WTC11 (cell line): ENCODE measurements around the gene CCDC201. TPM values are rescaled to one million over a fixed set of nuclear protein-coding genes. Genes with fewer than 3 reads are reported as not detected.
"Not testable (repeated sequence)": the region's sequence is repeated elsewhere in the genome, so short reads cannot be mapped to it uniquely, and the experiment has no call there.

Experiments
- ATAC-seq: fragments of 200-7000 bp; cut with Tn5 transposase; 2 replicates; pipeline ENCODE4 v1.10.0; 2021; ENCODE audit warnings: mild to moderate bottlenecking, moderate library complexity
- CTCF ChIA-PET: fragments of 300-600 bp; sonication (Branson Sonifier 250); formaldehyde crosslinking; loops from one replicate; lab custom pipeline; 2021; ENCODE audit warnings: antibody characterized with exemption; lab: Charles Lee
- POLR2A ChIA-PET: fragments of 350-600 bp; sonication (Branson Sonifier 250); formaldehyde crosslinking; loops from one replicate; lab custom pipeline; 2021; ENCODE audit warnings: antibody characterized with exemption; lab: Charles Lee
- DNase-seq: peaks from one replicate; pipeline ENCODE4 v3.0.0; 2021; ENCODE audit warnings: low spot score
- H3K27ac Mint-ChIP-seq: 2 replicates; pipeline ENCODE4 v1.8.0; 2021; ENCODE audit warnings: mixed read lengths
- H3K27me3 Mint-ChIP-seq: 2 replicates; pipeline ENCODE4 v1.8.0; 2021; ENCODE audit warnings: low read depth, mild to moderate bottlenecking, moderate library complexity, mixed read lengths
- H3K36me3 Mint-ChIP-seq: 2 replicates; pipeline ENCODE4 v1.8.0; 2021; ENCODE audit warnings: mixed read lengths
- H3K4me1 Mint-ChIP-seq: 2 replicates; pipeline ENCODE4 v1.8.0; 2022; ENCODE audit warnings: mixed read lengths
- H3K4me3 Mint-ChIP-seq: 2 replicates; pipeline ENCODE4 v1.8.0; 2021; ENCODE audit warnings: mild to moderate bottlenecking, moderate library complexity, mixed read lengths
- H3K9me3 Mint-ChIP-seq: 2 replicates; pipeline ENCODE4 v1.8.0; 2021; ENCODE audit warnings: mixed read lengths
- total RNA-seq: library from RNA; stranded (reverse); gene quantifications from 3 replicates; pipeline ENCODE4 v1.2.3, GENCODE V29; 2021

The CCDC201 gene
- total RNA-seq, 1 experiment from 2014 or later, result not detected

DNA sequence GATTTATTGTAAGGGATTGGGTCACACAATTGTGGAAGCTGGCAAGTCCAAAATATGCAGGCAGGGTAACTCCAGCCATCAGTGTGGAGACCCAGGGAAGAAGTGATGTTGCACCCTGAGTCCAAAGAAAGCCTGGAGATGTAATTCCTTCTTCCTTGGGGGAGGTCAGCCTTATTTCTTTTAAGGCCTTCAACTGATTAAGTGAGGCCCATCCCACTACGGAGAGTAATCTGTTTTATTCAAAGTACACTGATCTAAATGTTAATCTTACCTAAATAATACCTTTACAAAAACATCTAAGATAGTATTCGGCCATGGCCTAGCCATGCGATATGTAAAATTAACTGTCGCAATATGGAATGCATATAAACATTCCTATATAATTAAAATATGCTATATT lies 16.0 kb downstream of the CCDC201 start:
- H3K27me3 Mint-ChIP-seq, CTCF ChIA-PET, H3K4me1 Mint-ChIP-seq, POLR2A ChIA-PET, H3K9me3 Mint-ChIP-seq, H3K36me3 Mint-ChIP-seq, H3K27ac Mint-ChIP-seq, H3K4me3 Mint-ChIP-seq, ATAC-seq, DNase-seq: not testable (repeated sequence)

DNA sequence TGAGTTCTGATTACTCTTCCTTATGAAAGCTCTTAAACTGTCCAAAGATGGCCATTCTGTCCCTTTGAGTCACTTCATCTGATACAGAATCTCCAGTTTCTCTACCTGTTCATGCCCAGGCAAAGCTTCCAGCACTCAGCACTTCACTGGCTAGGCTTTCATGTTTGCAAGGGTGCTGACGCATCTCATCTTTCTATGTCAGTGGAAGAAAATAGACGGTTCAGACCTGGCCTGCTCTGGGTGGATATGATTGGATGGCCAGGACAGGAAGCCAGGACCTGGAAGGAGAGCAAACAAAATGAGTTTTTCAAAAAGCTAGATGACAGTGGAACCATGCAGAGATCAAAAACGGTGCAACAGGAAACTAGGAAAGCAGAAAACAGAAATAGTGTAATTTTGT lies 17.2 kb downstream of the CCDC201 start:
- not testable (repeated sequence) for ATAC-seq, H3K27ac Mint-ChIP-seq
- CTCF ChIA-PET, result interaction anchor here (2.1 kb wide), 1 partner anchor 8 kb away, joined by 6 read pairs; no protein-coding TSS in a partner anchor

DNA sequence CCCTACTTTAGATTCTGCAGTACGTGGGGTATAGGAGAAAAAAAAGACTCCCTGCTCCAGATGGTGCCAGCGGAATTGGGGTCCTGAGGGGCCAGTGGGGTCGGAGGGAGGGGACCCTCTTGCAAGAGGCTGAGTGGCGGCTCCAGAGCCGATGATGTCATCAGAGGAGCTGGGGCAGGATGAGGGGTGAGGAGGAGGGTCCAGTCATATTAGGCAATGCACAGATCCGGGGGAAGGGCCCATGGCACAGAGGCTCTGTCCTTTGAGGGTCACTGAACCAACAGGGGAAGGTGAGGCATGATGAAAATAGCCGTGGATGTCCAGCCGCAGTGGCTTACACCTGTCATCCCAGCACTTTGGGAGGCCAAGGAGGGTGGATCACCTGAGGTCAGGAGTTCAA lies 19.4 kb downstream of the CCDC201 start:
- H3K27ac Mint-ChIP-seq, H3K4me1 Mint-ChIP-seq, POLR2A ChIA-PET, H3K27me3 Mint-ChIP-seq, ATAC-seq, H3K36me3 Mint-ChIP-seq, H3K9me3 Mint-ChIP-seq, H3K4me3 Mint-ChIP-seq, DNase-seq: not testable (repeated sequence)
- CTCF ChIA-PET, result interaction anchor here (1.4 kb wide), 1 partner anchor 190 kb away, joined by 7 read pairs; no protein-coding TSS in a partner anchor

More for the DNA sequence above, 17.2 kb downstream of the CCDC201 start:
- H3K4me1 Mint-ChIP-seq, H3K9me3 Mint-ChIP-seq, H3K27me3 Mint-ChIP-seq, H3K36me3 Mint-ChIP-seq, H3K4me3 Mint-ChIP-seq, DNase-seq, POLR2A ChIA-PET: not testable (repeated sequence)

- H3K36me3 Mint-ChIP-seq, H3K27ac Mint-ChIP-seq, H3K4me1 Mint-ChIP-seq, H3K4me3 Mint-ChIP-seq, POLR2A ChIA-PET, DNase-seq, H3K9me3 Mint-ChIP-seq, H3K27me3 Mint-ChIP-seq, ATAC-seq, CTCF ChIA-PET: not testable (repeated sequence)
Observed at GRCh38 chr7:45852984-45853383, 19.9 kb downstream of the CCDC201 start.

DNA sequence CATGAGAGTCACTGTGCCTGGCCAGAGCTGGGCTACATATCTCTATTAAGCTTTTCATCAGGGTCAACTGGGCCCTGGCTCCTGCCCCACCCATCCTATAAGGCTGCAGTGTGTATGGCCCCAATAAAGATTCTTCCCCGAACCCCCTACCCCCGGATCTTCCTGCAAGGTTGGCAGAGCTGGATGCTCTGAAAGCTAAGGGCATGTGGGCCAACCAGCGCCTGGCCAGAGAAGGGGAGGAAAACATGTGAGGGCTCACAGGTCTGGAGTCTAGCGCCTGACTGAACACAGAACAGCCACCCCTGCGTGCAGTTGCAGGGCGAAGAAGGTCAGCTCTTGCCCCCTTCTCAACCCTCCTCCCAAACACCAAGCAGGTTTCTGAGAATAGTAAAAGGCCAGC lies 24.1 kb downstream of the CCDC201 start:
- DNase-seq, H3K4me3 Mint-ChIP-seq, H3K36me3 Mint-ChIP-seq, H3K9me3 Mint-ChIP-seq, POLR2A ChIA-PET, H3K27ac Mint-ChIP-seq, ATAC-seq, H3K27me3 Mint-ChIP-seq, CTCF ChIA-PET, H3K4me1 Mint-ChIP-seq: not testable (repeated sequence)

- H3K4me1 Mint-ChIP-seq, H3K27ac Mint-ChIP-seq, CTCF ChIA-PET, H3K27me3 Mint-ChIP-seq, H3K9me3 Mint-ChIP-seq, H3K36me3 Mint-ChIP-seq, ATAC-seq, POLR2A ChIA-PET, DNase-seq, H3K4me3 Mint-ChIP-seq: not testable (repeated sequence)
Observed at GRCh38 chr7:45846536-45846935, 26.3 kb downstream of the CCDC201 start.

- CTCF ChIA-PET, H3K4me1 Mint-ChIP-seq, POLR2A ChIA-PET, H3K27ac Mint-ChIP-seq, DNase-seq, H3K27me3 Mint-ChIP-seq, ATAC-seq, H3K36me3 Mint-ChIP-seq, H3K4me3 Mint-ChIP-seq, H3K9me3 Mint-ChIP-seq: not testable (repeated sequence)
Observed at GRCh38 chr7:45841926-45842717, 30.8 kb downstream of the CCDC201 start.

DNA sequence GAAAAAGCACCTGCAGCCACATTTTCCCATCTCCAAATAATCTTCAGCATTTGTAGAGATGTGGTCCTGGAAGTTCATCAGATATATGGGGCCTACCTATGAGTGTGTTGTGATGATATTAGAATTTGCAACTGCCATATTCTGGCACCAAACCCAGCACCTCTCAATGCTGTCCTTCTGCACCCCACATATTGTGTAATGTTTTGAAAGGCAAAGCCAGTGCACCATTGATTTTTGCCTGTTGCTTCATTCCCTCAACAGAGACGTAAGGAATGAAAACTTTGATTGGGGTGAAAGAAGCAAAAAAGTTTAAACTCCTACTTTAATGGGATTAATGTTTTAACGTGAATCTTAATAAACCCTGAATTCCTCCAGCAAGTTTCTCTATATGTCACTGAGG lies 34.0 kb downstream of the CCDC201 start:
- H3K27me3 Mint-ChIP-seq, H3K4me3 Mint-ChIP-seq, H3K27ac Mint-ChIP-seq, H3K36me3 Mint-ChIP-seq, ATAC-seq, H3K4me1 Mint-ChIP-seq, DNase-seq, CTCF ChIA-PET, POLR2A ChIA-PET, H3K9me3 Mint-ChIP-seq: not testable (repeated sequence)

- DNase-seq, H3K4me1 Mint-ChIP-seq, H3K9me3 Mint-ChIP-seq, H3K36me3 Mint-ChIP-seq, ATAC-seq, H3K27me3 Mint-ChIP-seq, CTCF ChIA-PET, H3K4me3 Mint-ChIP-seq, H3K27ac Mint-ChIP-seq, POLR2A ChIA-PET: not testable (repeated sequence)
Observed at GRCh38 chr7:45832433-45833177, 40.3 kb downstream of the CCDC201 start.

GRCh38 chr7:45829846-45830245 lies 43.0 kb downstream of the CCDC201 start:
- CTCF ChIA-PET, DNase-seq, H3K4me1 Mint-ChIP-seq, POLR2A ChIA-PET, H3K27ac Mint-ChIP-seq, H3K9me3 Mint-ChIP-seq, H3K27me3 Mint-ChIP-seq, H3K4me3 Mint-ChIP-seq, H3K36me3 Mint-ChIP-seq, ATAC-seq: not testable (repeated sequence)

GRCh38 chr7:45827731-45828130 lies 45.2 kb downstream of the CCDC201 start:
- H3K27ac Mint-ChIP-seq, CTCF ChIA-PET, DNase-seq, H3K9me3 Mint-ChIP-seq, POLR2A ChIA-PET, H3K4me1 Mint-ChIP-seq, H3K4me3 Mint-ChIP-seq, H3K27me3 Mint-ChIP-seq, H3K36me3 Mint-ChIP-seq, ATAC-seq: not testable (repeated sequence)

GRCh38 chr7:45826550-45826949 lies 46.3 kb downstream of the CCDC201 start:
- DNase-seq, POLR2A ChIA-PET, H3K36me3 Mint-ChIP-seq, H3K27ac Mint-ChIP-seq, H3K9me3 Mint-ChIP-seq, H3K4me3 Mint-ChIP-seq, H3K27me3 Mint-ChIP-seq, CTCF ChIA-PET, ATAC-seq, H3K4me1 Mint-ChIP-seq: not testable (repeated sequence)
